ENCODE results near the gene COA1.

DNA sequence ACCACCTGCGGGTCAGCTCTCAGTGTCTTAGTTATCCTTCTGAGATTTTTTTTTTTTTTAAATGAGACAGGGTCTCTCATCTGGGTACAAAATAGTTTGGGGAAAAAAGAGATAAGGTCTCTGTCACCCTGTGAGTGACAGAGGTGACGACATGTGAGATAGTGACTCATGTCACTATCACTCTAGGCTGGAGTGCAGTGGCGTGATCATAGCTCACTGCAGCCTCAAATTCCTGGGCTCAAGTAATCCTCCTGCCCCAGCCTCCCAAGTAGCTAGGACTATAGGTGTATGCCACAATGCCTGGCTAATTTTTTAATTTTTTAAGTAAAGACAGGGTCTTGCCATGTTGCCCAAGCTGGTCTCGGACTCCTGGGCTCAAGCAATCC lies 39.6 kb upstream of the COA1 start:
- no peak for TF ChIP-seq POLR2AphosphoS5 (IDR thresholded peaks at IDR 0.05; ENCODE audit: low read depth)
- TF ChIP-seq, protein P1, sequence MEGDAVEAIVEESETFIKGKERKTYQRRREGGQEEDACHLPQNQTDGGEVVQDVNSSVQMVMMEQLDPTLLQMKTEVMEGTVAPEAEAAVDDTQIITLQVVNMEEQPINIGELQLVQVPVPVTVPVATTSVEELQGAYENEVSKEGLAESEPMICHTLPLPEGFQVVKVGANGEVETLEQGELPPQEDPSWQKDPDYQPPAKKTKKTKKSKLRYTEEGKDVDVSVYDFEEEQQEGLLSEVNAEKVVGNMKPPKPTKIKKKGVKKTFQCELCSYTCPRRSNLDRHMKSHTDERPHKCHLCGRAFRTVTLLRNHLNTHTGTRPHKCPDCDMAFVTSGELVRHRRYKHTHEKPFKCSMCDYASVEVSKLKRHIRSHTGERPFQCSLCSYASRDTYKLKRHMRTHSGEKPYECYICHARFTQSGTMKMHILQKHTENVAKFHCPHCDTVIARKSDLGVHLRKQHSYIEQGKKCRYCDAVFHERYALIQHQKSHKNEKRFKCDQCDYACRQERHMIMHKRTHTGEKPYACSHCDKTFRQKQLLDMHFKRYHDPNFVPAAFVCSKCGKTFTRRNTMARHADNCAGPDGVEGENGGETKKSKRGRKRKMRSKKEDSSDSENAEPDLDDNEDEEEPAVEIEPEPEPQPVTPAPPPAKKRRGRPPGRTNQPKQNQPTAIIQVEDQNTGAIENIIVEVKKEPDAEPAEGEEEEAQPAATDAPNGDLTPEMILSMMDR (IDR thresholded peaks at IDR 0.05; ENCODE audit: insufficient read depth, low read length): no peak
- no peak for TF ChIP-seq GABPA (IDR thresholded peaks at IDR 0.05; ENCODE audit: low read depth)
